Endometrium (tissue), 2 donors: ENCODE measurements around the gene RUNX1.
"Not testable (repeated sequence)": the region's sequence is repeated elsewhere in the genome, so short reads cannot be mapped to it uniquely, and the experiment has no call there.

ENCODE experiments used
- FAIRE-seq: peaks from 2 replicates; lab custom pipeline; 2012; peaks lifted over from hg19 to GRCh38; lab: Jason Lieb, UNC
- donor health status: control.
- donor health status: control.

RUNX1 gene

GRCh38 chr21:35016517-35017188, 32.4 kb downstream of the RUNX1 start:
- no peak for FAIRE-seq

GRCh38 chr21:35016071-35016470, 33.0 kb downstream of the RUNX1 start:
- FAIRE-seq, result no peak

GRCh38 chr21:35015435-35016024, 33.6 kb downstream of the RUNX1 start:
- no peak for FAIRE-seq

DNA sequence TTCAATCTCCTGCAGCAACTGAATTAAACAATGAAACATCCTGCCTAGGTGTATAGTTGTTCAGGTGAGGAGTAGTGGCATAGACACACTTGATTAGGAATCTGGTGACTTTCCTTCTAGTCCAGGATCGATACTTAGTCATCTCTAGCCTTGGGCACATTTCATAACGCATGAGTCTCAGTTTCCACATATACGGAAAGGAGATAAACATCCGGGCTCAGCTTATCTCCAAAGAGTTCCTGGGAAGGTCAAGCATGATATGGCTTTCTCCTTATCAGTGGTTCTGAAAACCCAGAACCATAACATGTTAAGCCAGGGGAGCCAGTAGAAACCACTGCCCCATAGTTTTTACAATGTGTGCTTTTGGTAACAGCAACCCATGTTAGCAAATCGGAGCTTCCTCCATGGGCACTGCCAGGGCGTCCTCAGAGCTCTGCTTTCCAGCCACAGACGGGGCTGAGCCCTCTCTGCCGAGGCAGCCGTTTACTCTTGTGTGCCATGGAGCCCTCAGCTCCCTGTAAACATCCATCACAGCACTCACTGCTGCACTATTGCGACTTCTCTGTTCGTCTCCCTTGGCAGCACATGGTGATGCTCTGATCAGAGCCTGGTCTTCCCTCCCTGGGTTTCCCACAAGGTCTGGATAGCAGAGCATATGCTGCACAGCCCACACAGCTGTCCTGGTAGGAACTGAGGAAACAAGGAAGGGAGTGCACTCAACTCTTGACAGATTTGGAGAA, 34.6 kb downstream of the RUNX1 start:
- FAIRE-seq, result no peak

DNA sequence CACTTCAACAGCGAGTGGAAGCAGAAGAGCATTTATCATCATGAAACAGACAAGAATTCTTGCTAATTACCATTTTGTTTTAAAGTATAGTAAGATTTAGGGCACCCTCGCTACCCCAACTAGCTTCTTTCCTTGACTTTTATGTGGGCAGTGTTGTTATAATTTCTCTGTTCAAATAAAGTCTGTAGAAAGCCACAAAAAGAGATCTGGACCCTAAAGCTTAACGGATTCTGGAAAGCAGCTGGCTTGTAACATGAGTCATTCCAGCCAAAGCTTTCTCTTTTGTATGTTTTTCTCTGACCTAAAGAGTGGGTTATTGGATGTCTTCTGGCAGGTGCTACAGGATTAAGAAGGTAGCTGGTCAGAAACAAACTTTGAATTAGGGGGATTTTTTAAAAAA, 37.4 kb downstream of the RUNX1 start:
- FAIRE-seq, result no peak

GRCh38 chr21:35010447-35010846, 38.7 kb downstream of the RUNX1 start:
- no peak for FAIRE-seq

DNA sequence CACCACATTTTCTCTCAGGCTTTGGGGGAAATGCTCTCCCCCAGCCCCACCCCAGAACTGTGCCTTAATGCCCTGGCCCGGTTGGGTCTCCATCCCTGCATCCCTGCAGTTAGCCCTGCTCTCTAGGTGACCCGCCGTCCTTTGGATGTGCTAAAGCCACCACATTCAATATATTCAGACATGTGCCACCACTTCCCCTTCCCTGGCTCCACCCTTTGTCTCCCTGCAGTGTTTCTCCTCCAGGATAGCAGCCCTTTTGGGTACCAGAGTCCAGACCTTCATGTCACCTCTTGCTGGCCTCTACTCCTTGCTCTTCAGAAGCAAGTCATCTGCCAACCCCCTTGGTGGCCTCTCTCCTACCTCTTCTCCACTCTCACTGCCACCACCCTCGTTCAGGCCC, 41.8 kb downstream of the RUNX1 start:
- FAIRE-seq, result no peak

- FAIRE-seq, result no peak
Observed at GRCh38 chr21:35006771-35007170, 42.3 kb downstream of the RUNX1 start.

DNA sequence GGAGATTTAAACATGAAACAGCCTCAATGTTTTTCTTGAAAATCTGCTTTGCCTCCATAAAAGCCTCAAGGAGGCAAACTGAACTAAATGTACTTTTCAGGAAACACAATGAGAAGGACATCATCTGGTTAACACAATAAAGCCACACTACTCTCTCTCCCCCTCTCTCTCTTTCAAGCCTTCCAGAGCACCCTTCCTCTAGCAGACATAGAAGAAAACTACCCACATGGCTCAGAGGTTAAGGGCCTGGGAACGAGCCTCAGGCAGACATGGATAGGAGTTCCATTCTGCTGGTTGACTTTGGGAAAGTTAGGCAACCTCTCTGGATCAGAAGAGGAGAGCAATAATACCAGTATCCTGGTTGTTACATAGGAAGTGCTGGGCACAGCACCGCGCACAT, 42.9 kb downstream of the RUNX1 start:
- FAIRE-seq, result no peak

- no peak for FAIRE-seq
Observed at GRCh38 chr21:35005560-35006224, 43.4 kb downstream of the RUNX1 start.

- FAIRE-seq, result no peak
Observed at GRCh38 chr21:35005077-35005476, 44.0 kb downstream of the RUNX1 start.

DNA sequence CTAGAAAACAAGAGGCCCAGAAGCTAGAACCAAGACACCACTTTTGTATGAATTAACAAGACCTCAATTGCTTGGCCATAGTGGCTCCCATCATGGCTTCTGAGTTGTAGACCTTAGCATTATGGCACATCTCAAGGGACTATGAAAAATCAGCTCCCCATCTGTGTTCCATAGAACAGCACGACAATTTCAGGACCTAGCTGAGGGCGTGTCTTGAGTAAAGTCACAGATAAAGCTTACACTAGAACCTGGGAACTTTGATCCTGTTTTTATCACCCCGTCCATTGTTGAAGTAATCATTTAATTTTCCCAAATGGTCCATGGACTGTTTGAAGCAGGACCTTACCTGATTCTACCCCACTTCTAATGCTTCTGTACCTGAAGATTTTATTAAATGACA, 44.8 kb downstream of the RUNX1 start:
- FAIRE-seq, result no peak

DNA sequence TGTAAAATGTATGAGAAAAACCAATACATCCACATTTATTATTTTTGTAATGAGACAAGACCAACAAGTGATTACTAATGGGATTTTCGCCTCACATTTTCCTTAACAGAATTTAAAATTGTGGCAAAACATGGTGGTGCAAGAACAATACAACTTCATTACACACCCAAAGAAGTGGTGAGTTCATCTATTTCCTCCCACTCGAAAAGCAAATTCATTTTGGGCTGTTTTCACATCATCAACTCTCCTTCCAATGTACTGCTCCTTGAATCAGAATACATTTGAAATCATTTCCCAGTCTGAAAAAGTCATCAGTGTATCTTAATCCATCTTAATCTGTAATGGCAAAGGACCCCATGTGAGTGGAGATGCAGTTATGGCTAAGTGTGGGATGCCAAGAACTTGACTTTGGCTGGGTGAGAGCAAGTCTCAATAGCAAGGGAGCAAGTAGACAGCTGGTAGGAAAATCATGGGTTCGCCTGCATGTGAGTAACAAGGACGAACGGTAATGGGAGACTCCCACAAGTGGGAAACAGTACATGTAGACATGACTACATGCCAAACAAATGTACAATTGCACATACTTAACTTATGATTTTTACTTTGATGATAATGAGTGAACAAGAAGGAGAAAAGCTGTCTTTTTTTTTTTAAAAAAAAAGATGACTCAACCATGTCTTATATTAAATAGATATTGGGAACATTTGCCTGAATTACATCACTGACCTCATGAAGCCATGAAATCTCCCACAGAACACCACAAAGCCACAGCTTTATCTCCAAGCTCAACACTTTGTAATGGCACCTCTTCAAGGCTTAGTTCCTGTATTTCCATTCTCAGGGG, 46.0 kb downstream of the RUNX1 start:
- no peak for FAIRE-seq

DNA sequence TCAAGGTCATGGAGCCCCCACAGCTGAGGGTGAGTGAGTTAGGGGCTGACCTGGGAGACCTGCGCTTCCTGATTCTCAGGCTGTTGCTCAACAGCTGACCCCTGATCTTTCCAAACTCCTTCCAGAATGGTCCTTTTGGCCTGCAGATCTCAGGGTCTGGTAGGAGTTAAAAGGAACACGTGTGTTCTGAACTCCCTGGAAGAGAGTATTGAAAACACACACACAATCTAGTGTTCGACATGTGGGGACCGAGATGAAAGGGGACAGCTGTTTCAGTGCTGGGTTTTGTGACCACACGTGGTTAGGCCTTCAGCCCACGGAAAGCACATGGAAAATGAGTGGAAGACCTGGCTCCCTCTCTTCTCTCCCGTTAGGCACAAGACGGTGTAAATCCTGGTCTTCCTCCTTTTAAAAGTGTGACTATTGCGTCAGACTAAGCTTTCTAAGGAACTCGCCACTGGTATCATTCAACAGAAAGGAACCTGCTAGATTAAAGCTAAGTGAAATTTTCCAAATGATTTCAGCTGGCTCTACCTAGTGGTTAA, 49.6 kb downstream of the RUNX1 start:
- FAIRE-seq, result no peak

DNA sequence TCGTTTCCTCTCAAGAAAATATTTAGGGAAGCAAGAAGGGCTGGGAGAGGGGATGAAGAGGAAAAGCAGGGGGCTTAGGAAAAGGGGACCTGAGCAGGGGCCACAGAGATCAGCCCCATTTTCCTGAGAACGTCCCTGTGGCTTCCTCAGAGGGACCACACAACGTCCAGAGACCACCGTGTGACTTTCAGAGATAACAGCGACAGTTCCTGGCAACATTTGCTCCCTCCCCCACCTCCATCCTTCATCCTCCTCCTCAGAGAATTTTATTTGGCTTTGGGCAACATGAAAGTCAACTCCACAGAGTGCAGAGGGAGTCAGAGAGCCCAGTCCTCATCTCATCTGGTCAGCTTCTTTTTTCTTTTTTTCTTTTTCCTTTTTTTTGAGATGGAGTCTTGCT, 50.9 kb downstream of the RUNX1 start:
- no peak for FAIRE-seq

GRCh38 chr21:34997294-34997693, 51.8 kb downstream of the RUNX1 start:
- no peak for FAIRE-seq

DNA sequence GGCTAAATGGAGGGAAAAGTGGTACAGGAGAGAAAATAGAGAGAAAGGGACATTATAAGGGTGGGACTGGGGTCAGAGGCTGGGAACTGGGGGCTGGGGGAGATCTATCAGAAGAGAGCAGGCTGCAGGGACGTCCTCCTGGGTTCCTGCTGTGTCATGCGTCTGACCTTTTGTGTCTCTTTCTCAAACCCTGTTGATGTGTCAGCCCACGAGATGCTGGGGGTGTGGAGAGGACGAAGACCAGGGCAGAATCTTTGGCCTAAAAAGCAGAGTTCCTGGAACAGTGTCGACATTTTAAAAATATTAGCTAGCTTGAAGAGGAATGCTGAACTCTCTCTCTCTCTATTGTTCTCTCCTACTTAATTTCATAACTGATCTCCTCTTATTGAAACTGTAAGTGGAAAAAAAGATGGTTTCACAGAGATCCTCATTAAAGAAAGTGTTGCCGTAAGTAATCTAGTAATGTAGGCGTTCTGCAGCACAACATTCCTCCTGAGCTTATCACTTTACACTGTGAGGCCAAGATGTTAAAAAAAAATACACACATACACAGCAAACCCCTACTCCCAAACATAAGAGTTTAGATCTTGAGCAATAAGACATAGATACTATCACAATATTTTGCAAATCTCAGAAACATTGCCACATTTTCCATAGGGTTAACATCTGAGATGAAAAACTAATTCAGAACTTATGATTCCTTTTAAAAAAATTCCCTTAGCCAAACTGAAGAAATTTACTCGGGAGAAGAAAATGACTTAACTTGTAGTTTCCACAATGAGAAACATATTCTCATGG, 52.6 kb downstream of the RUNX1 start:
- no peak for FAIRE-seq

DNA sequence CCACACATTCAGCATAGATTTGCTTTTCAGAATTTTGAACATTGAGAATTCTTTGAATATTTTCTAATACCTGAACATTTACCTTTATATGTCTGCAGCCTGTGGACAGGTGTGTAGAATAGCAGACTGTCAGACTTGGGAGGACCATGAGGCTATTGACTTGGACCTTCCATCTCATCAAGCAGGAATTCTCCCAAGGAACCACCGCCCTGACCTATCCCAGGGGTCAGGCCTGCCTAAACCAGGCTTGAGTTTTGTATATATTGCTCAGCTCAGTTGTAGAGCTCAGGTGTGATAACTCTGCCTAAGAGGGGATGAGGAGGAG, 53.2 kb downstream of the RUNX1 start:
- FAIRE-seq, result no peak

DNA sequence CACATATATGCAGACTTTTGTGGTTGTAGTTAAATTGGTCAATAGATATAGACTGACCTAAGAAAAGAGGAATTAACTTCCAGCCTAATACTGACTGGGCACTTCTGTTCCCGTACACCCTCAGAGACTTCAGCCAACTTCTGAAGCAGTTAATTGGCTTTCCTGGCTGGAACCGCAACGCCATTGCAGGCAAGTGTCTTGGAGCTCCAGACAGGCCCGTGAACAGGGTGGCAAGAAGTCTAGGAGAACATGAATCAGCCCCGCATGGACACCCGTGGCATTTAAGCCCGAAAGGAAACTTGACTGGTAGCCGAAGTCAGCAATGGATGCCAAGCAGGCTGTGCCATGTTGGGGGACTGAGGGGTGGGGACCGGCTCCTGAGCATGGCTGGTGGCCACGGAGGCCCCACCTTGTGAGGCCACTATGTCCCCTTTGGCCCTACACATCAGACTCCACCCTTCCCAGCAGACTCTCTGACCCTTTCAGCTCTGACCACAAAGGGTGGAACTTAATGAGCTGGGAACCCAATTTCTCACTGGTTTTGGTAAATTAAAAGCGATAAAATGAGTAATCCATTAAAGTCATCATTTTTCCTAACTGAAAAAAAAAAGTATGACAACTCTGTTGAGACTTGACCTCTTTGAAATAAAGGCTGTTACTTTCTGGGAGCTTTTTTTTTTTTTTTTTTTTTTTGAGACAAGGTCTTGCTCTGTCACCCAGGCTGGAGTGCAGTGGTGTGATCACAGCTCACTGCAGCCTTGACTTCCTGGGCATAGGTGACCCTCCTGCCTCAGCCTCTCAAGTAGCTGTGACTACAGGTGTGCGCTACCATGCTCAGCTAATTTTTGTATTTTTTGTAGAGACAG, 54.1 kb downstream of the RUNX1 start:
- no peak for FAIRE-seq

- FAIRE-seq, result not testable (repeated sequence)
Observed at GRCh38 chr21:34993521-34993921, 55.6 kb downstream of the RUNX1 start.
